HG02981 (cell line): ENCODE data around the gene PSG2.
"Not testable (repeated sequence)": the region's sequence is repeated elsewhere in the genome, so short reads cannot be mapped to it uniquely, and the experiment has no call there.

Experiments
- ATAC-seq: cut with Tn5 transposase; IDR thresholded peaks from one replicate; pipeline ENCODE4 v1.9.1; 2021; ENCODE audit warnings: mild to moderate bottlenecking, moderate library complexity; ENCODE audit not compliant: unreplicated experiment

The PSG2 gene

DNA sequence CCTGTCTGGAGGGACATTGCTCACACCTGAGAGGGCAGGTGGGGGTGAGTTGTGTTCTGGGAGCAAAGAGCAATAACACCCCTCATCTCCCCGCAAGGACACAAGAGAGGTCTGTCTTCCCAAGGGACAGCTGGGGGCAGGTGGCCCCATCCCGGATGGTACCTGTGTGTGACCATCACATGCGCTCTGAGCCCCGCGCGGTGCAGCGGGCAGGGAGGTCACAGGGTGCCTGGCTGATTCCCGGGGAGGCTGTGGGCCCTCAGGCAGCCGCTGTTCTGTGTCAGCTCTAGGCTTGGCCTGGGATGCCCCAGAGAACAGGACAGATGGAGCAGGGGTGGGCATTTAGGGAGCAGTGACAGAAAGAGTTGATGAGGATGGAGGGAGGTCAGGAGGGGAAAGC is 1.2 kb upstream of the PSG2 start:
- not testable (repeated sequence) for ATAC-seq

DNA sequence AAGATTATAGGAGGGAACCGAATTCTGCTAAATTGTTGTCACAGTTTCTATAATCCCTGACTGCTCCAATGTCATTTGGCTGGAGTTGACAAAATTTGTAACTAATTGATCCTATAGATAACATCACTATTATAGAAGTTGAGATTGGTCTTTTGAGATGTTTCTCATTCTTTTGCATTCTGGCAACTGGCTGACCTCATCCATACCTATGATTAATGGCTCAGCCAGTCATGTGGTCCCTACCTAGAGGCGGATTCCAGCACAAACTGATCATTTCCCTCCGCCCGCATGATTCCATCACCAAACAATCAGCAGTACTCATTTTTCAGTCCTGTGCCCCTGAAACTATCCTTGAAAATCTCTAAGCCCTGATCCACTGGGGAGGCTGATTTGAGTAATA is 4.2 kb downstream of the PSG2 start:
- no peak for ATAC-seq

DNA sequence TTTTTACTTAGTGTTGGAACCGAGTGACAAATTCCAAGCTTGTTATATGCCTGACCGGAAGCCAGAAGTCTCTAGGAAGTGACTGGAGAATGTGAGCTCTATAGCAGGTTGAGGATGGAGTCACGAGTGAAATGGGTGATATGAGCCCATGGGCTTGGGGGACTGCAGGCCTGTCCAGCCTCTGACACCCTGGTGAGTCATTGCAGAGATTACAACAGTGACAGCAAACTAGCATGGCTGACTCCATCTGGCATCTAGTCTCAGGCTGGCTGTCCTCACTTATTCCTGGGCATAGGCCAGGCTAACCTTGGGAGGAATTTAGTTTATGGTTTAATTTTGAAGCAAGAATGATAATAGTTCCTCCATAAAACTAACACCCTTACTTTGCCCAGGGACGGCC is 4.6 kb downstream of the PSG2 start:
- ATAC-seq: not testable (repeated sequence)

DNA sequence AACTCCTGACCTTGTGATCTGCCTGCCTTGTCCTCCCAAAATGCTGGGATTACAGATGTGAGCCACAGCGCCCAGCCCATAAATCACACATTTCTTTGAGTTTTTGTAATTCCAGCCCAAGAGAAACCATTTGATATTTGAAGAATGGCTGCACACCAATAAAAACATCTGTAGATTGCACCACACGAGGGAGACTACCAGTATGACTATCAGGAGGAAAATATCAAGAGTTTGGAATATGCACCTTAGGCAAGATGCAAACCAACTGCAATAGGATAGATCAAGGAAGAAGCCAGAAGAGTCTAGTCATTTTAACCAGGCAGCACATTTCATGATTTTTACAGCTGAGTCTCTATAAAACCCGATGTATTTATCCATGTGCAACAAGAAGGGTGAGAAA is 20.1 kb downstream of the PSG2 start:
- not testable (repeated sequence) for ATAC-seq

DNA sequence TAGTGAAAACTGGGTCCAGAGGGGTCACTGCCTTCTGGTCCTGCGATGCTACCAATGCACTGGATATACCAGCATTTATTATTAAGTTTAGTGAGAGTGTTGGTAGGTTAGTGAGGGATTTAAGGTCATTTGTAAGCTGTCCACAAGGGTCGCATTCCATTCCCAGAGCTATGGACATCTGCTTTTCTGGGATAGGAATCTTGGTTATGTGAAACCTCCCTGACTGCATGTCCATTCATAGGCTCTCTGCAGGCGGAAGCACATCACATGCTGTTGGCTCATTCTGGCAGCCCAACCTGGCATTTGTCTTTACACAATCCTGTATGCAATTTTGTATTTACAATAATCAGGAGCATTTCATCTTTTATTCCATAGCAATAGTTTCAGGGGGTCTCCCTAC is 21.2 kb downstream of the PSG2 start:
- not testable (repeated sequence) for ATAC-seq

DNA sequence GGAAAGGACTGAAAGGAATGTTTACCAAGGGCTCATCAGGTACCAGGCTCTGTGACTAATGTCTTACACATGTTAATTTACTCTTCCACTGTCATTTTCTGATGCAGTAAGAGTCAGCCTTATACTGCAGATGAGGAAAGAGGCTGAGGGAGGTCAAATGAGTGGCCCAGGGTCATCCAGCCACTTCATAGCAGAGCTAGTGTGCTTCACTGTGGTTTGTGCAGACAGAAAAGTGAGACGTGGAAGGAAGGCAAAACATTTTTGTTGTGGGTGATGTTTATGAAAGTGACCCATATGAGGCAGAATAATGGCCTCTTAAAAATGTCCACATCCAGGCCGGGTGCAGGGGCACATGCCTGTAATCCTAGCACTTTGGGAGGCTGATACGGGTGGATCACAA is 22.2 kb downstream of the PSG2 start:
- ATAC-seq: not testable (repeated sequence)

DNA sequence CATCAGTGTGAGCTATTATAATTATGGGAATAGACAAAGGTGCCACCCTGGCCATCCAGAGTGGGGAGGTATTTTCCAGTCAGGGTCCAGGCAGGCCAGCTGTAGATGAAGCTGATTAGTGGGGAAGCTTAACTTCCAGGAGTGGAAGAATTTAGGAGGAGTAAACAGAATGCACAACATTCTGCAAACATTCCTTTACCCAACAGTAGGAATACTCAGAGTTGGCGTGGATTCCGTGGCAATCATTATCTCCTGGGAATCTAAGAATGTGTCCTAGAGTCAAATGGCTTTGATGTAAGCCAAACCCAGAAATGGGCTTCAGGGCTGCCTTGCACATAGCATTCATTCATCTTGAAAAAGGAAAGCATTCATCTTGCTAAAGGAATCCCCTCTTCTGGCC is 23.0 kb downstream of the PSG2 start:
- not testable (repeated sequence) for ATAC-seq

DNA sequence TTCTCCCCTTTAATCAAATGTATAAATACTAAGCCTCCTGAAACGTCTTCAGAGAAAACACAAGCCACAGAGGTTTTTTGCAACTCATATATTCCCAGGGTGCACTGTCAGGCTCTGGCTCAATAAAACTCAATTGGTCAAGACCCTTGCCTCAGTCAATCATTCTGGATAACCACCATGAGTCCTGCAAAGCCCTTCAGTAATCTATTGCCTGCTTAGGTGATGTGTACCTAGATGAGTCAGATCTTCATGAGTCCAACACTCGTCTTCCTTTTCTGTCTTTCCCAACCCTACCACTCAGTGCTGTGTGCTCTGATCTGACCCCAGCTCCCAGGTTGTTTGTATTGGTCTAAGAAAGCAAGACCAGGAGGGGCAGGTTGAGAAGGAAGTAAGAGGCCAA is 24.1 kb downstream of the PSG2 start:
- not testable (repeated sequence) for ATAC-seq

DNA sequence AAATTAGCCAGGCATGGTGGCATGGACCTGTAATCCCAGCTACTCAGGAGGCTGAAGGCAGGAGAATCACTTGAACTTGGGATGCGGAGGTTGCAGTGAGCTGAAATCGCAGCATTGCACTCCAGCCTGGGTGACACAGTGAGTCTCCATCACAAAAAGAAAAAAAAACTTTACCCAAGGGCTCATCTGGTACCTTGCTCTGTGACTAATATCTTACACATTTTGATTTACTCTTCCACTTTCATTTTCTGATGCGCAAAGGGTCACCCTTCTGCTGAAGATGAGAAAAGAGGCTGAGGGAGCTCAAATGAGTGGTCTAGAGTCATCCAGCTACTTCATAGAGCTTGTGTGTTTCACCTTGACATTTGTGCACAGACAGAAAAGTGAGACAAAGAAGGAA is 34.5 kb downstream of the PSG2 start:
- not testable (repeated sequence) for ATAC-seq

DNA sequence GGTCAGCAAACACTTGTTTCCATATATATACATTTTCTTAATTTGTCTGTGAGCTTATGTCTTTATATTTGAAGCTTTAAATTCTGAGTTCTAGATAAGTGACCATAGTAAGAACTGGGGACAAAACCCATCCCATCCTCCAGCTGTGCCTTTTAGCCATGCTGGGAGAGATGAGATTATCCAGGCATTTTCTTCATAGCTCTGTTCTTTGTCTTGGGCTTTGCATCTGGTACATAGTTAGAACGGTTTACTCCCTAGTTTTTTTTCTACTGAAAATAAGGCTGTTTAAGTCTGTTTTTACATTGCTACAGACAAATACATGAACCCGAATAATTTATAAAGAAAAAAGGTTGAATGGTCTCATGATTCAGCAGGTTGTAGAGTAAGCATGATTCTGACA is 35.9 kb downstream of the PSG2 start:
- not testable (repeated sequence) for ATAC-seq

DNA sequence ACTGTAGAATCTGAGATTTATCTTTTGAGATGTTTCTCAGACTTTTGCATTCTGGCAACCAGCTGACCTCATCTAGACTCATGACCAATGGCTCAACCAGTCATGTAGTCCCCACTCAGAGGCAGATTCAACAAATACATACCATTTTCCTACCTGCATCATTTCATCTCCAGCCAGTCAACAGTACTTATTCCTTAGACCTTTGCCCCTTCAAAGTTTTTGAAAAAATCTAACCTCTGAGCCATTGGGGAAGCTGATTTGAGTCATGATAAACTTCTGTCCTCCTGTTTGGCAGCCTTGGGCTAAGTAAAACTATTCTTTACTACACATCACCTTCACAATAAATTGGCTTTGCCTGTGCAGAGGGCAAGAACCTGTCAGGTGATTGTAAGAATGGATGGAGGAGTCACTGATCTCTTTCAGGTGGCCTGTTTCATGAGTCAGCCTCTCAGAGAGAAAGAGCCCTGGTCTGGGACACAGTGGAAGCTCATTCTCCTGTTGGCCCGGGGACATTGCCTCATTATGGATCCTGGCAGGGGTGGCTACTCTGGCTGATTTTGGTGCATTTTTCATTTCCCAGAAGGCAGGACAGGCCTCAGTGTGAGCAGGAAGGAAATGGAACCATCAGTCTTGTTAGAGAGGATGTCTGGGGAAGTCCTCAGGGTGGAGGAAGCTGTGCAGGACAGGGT is 38.9 kb downstream of the PSG2 start:
- ATAC-seq: not testable (repeated sequence)

DNA sequence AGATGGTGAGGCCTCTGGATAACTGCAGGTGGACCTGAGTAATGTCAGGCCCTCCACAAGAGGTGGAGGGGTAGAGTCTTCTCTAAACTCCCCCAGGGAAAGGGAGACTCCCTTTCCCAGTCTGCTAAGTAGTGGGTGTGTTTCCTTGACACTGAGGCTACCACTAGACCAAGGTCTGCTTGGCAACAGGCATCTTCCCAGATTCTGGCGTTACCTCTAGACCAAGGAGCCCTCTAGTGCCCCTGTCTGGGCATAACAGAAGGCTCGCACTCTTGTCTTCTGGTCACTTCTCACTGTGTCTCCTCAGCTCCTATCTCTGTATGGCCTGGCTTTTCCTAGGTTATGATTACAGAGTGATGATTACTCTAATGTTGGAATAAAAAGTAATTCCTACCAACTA is 50.9 kb downstream of the PSG2 start:
- ATAC-seq: not testable (repeated sequence)

DNA sequence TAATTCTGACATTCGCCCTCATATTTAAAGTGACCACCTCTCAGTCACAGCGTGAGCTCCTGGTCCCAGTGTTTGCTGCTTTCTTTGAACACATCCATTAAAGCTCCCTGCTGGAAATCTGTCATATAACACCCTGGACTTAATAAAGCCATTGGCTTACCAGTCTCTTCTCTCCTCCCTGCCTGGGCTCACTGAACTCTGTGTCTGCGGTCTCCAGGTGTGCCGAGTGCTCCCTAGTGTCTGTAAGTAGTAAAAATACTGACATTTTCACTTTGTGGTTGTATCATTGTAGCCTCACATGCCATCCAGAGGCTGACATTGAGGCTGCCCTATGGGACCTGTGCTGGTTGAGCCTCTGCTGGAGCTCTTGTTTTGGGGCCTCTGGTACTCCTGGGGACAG is 53.6 kb downstream of the PSG2 start:
- no peak for ATAC-seq

DNA sequence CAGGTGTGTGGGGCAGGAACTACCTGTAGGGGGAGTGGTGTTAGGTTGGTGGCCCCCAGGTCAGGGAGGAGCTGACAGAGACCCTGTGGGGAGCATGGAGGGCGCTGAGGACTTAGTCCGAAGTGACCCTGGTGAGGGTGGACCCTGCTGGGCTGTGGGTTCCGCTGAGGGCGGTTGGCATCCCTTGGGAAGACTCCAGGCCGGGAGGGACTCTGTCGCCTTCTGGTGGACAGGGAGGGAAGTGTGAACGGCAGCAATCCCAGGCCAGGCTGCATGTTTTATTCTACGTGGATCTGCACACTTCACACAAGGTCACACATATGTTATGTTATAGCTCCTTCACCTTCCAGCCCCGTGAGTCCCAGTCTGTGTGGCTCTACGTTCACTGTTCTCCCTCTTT is 54.5 kb downstream of the PSG2 start:
- ATAC-seq: not testable (repeated sequence)

DNA sequence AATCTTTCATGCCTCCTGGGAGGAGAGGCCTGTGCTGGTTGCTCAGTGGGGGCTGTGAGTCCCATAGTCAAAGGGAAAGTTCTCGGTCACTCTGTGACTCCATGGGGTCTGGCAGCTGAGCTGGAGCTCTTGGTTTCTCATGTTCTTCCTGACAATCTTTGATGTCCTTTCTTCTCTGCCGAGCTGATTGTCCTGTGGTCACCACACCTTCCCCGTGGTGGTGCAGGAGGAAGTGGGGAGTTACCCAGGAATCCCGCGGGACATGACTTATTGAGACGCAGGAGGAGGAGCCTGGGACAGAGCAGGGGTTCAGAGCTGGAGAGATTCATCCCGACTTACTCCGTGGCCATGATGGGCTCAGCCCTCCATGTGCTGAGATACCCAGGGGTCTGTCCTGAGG is 55.4 kb downstream of the PSG2 start:
- ATAC-seq: not testable (repeated sequence)

DNA sequence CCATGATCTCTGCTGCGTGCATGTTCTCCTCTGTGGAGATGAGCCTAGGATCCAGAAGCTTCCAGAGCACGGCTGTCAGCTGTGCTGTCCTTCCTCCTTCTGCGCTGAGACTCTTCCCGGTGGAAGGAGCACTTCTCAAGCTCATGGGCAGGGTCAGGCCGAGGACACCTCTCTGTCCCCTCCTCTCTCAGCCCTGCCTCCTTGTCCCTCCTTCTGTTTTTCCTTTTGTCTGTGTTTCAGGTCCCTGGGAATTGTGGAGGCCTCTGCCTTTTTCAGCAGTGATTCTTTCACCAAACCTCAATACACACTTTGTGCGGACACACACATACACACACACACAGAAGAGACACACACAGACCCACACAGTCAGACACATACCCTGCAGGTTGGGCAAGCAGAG is 56.1 kb downstream of the PSG2 start, which contains the start of gene PSG11:
Gene PSG11 (minus strand): TSS at position 101 of the 400 bp plus-strand sequence. CDS start 97 bp downstream, at position 4.
- not testable (repeated sequence) for ATAC-seq

DNA sequence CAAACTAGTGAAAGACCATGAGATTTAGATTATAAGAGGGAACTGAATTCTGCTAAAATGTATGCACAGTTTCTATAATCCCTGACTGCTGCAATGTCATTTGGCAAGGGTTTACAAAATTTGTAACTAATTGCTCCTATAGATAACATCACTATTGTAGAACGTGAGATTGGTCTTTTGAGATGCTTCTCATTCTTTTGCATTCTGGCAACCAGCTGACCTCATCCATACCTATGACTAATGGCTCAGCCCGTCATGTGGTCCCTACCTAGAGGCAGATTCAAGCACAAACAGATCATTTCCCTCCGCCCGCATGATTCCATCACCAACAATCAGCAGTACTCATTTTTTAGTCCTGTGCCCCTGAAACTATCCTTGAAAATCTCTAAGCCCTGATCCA is 60.4 kb downstream of the PSG2 start:
- ATAC-seq: not testable (repeated sequence)

DNA sequence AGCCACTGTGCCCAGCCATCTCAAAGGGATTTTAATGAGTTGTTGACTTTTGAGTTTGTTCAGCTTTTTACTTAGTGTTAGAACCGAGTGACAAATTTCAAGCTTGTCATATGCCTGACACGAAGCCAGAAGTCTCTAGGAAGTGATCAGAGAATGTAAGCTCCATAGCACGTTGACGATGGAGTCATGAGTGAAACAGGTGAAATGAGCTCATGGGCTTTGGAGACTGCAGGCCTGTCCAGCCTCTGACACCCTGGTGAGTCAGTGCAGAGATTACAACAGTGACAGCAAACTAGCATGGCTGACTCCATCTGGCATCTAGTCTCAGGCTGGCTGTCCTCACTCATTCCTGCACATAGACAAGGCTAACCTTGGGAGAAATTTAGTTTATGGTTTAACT is 60.9 kb downstream of the PSG2 start:
- ATAC-seq: not testable (repeated sequence)

DNA sequence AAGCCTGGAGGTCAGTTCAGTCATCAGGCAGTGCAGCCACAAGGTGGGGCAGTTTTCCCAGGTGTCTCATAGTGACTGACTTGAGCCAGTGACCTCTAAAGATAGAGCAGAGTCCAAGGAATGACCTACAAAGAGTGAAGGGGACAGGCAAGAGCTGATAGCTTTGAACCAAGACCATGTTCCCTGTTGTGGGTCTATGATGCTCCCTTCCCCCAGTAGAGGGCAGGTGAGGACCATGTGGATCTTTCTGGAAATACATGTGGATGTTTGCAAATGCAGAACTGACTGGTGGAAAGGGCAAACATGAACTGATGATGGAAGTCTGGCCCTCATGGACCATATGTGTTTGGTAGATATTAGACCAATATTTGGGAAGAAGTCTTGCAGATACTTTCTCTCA is 62.9 kb downstream of the PSG2 start:
- ATAC-seq: not testable (repeated sequence)
